Memory B cell (primary cell): Measurements from ENCODE around the gene PCSK5.

Source experiments
- ATAC-seq: fragments of 150-1000 bp; cut with Tn5 transposase; 2 replicates; pipeline ENCODE4 v1.10.0; 2021; ENCODE audit warnings: low read depth, mild to moderate bottlenecking, moderate library complexity
- DNase-seq, 2 donors: peaks; one replicate each; pipeline ENCODE4 v3.0.0; 2022; ENCODE audit warnings: low spot score in 2 of 2
- H3K27ac Mint-ChIP-seq: one replicate; pipeline ENCODE4 v1.8.0; 2022; ENCODE audit warnings: mild to moderate bottlenecking, moderate library complexity, mixed read lengths
- H3K27me3 Mint-ChIP-seq: one replicate; pipeline ENCODE4 v1.8.0; 2022; ENCODE audit warnings: mixed read lengths
- H3K36me3 Mint-ChIP-seq: one replicate; pipeline ENCODE4 v1.8.0; 2022; ENCODE audit warnings: mild to moderate bottlenecking, mixed read lengths
- H3K4me1 Mint-ChIP-seq: one replicate; pipeline ENCODE4 v1.8.0; 2022; ENCODE audit warnings: mixed read lengths
- H3K4me3 Mint-ChIP-seq: one replicate; pipeline ENCODE4 v1.8.0; 2022; ENCODE audit warnings: mild to moderate bottlenecking, moderate library complexity, mixed read lengths
- H3K9me3 Mint-ChIP-seq: one replicate; pipeline ENCODE4 v1.8.0; 2022; ENCODE audit warnings: mixed read lengths

PCSK5 gene

DNA sequence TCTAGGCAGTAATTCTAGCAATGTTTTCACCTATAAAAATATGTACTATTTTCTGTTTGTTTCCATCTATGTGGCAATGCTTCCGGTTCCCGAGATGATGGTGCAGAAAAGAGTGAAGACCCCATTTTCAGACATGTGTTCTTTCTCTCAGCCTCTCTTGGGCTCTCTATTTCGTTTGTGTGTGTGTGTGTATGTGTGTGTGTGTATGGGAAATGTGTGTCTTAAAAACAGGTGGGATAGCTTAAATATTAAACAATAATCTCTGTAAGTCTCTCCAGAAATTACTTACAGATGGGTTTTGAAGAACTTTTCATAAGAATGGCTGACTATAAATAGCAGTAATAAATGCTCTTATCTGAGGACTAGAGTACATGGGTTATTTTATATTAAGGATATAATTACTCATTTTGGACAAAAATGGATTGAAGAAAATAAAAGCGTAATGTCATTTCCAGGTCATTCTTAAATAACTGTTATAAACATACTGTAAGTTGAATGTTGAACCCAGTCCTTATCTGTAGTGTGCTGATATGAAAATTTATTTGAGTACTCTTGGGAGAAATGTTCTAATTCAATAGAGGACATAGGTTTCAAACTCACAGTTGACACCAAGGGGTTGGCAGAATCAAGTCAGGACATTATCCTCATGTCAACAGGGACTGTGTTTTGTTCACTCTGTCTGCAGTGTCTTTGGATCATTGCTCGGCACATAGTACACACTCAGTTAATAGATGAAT lies 31.1 kb downstream of the PCSK5 start:
- Mint-ChIP-seq H3K27me3 (no peaks in the 10 kb centered on the region), H3K36me3 (no peaks in the 10 kb centered on the region), H3K27ac (no peak overlapping the region), H3K4me1 (no peaks in the 10 kb centered on the region), H3K4me3 (no peak overlapping the region), H3K9me3 (peaks cover under 1% of the 10 kb centered on the region)
- DNase-seq (no peak), ATAC-seq (no peak)

DNA sequence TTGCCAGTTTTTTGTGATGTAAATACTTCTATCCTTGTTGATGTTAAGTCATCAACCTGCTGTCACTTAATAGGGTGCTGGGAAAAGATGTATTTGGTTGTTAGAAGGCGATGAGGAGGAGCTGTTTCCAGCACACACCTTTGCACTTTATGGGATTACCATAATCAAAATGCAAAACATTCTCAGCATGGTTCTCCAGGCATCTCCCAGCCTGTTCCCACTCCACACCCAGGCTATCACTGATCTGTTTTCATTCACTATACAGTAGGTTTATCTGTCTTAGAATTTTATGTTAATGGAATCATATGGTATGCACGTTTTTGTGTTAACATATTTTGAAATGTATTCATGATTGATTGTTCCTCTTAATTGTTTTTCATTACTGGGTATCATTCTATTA lies 35.9 kb downstream of the PCSK5 start:
- Mint-ChIP-seq H3K36me3 (no peaks in the 10 kb centered on the region), H3K4me1 (no peaks in the 10 kb centered on the region), H3K4me3 (no peak overlapping the region), H3K27me3 (no peaks in the 10 kb centered on the region), H3K27ac (no peak overlapping the region), H3K9me3 (no peaks in the 10 kb centered on the region)
- ATAC-seq (no peak), DNase-seq (no peak)

DNA sequence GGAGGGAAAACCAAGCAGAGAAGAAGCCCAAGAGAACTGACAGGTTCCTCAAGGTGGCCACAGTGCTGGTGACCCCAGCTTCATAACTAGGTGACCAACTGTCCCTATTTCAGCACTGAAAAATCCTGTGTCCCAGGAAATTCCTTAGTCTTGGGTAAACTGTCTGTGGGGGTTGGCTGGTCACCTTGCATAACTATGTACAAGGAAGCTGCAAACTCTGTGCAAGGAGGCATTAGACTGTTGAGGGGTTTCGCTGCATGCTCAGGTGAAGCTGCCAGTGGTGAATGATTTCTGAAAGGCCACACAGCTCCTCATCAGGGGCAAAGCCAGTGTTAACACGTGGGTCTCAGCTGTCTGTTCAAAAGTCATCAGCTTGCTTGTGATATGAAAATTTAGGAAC lies 36.9 kb downstream of the PCSK5 start:
- no peak for DNase-seq
- no peak overlapping the region for H3K27ac Mint-ChIP-seq
- no peak overlapping the region for H3K4me3 Mint-ChIP-seq
- no peaks in the 10 kb centered on the region for H3K27me3 Mint-ChIP-seq
- H3K36me3 Mint-ChIP-seq, result no peaks in the 10 kb centered on the region
- no peak for ATAC-seq
- H3K9me3 Mint-ChIP-seq, result no peaks in the 10 kb centered on the region
- H3K4me1 Mint-ChIP-seq, result no peaks in the 10 kb centered on the region

DNA sequence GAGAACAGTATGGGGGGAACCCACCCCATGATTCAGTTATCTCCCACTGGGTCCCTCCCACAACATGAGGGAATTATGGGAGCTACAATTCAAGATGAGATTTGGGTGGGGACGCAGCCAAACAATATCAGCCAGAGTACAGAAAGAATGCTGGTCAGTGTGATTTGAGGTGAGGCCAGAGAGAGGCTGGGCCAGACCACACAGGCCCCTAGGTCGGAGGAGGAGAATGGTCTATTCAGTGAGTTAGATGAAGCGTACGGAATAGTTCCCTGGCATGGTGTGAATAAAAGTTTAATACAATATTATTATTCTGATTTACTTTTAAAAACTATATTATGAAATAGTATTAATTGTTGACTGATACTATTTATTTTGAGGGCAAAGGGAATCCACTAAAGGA lies 39.7 kb downstream of the PCSK5 start:
- Mint-ChIP-seq H3K36me3 (no peaks in the 10 kb centered on the region), H3K4me1 (no peaks in the 10 kb centered on the region), H3K27me3 (no peaks in the 10 kb centered on the region), H3K9me3 (no peaks in the 10 kb centered on the region), H3K27ac (no peak overlapping the region), H3K4me3 (no peak overlapping the region)
- ATAC-seq, result no peak
- no peak for DNase-seq

DNA sequence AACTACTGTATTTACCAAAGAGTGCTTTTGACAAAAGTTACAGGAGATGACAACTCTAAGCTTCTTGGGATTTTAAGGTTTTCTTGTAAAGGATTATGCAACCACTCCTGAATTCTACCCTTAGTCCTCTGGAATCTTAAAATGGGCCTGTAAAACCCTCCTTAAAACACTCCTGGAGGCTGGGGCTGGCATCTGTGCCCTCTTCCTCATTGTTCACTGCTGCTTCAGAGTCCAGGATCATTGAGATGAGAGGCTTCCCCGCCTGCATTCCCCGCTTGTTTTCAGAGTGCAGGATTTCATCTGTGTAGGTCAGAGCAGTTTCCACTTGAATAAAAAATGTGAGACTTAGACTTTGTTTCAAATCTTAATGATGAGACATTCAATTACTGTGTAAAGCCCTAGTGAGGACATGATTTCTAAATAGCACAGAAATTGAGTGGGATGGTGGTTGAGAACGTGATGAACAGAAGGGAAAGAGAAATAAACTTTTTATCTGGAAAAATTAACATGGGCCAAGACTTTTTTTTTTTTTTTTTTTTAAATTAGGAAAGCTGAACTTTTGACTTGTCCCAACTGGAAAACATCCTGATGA lies 40.4 kb downstream of the PCSK5 start:
- Mint-ChIP-seq H3K27ac (no peak overlapping the region), H3K4me1 (no peaks in the 10 kb centered on the region), H3K27me3 (no peaks in the 10 kb centered on the region), H3K4me3 (no peak overlapping the region), H3K36me3 (no peaks in the 10 kb centered on the region), H3K9me3 (no peaks in the 10 kb centered on the region)
- DNase-seq (no peak), ATAC-seq (no peak)

DNA sequence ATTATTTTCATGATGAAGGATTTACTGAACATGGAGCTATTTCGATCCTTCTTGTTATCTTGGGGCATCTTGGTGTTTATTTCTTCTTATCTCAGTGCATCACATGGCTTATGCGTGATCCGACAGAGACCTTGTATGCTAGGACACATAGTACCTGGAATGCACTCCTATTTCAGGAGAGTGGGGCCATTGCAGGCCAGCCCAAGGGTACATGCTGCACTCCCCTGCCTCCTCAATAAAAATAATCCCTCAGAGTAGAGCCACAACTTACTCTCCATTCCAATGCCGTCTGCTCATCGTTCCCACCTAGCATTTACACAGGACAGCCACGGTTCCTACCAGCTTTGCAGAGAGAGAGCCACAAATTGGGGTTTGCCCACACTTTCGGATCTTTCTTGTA lies 43.5 kb downstream of the PCSK5 start:
- Mint-ChIP-seq H3K4me3 (no peak overlapping the region), H3K9me3 (no peaks in the 10 kb centered on the region), H3K36me3 (no peaks in the 10 kb centered on the region), H3K27me3 (no peaks in the 10 kb centered on the region), H3K27ac (no peak overlapping the region), H3K4me1 (no peaks in the 10 kb centered on the region)
- DNase-seq, result no peak
- ATAC-seq, result no peak

DNA sequence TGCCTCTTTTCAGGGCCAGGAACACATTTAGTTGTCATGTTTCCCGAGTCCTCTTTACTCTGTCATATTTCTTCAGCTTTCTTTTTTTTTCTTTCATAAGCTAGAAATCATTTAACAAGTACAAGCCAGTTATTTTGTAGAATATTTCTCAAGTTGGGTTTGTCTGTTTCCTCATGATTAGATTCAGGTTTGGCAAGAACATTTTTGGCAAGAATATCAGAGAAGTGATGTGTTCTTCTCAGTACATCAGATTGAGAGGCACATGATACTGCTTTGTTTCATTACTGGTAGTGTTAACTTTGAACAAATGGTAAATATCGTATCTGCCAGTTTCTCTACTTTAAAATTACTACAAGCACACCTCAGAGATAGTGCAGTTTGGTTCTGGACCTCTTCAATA lies 45.1 kb downstream of the PCSK5 start:
- Mint-ChIP-seq H3K4me1 (no peaks in the 10 kb centered on the region), H3K27ac (no peak overlapping the region), H3K27me3 (no peaks in the 10 kb centered on the region), H3K4me3 (no peak overlapping the region), H3K36me3 (no peaks in the 10 kb centered on the region), H3K9me3 (no peaks in the 10 kb centered on the region)
- ATAC-seq (no peak), DNase-seq (no peak)

DNA sequence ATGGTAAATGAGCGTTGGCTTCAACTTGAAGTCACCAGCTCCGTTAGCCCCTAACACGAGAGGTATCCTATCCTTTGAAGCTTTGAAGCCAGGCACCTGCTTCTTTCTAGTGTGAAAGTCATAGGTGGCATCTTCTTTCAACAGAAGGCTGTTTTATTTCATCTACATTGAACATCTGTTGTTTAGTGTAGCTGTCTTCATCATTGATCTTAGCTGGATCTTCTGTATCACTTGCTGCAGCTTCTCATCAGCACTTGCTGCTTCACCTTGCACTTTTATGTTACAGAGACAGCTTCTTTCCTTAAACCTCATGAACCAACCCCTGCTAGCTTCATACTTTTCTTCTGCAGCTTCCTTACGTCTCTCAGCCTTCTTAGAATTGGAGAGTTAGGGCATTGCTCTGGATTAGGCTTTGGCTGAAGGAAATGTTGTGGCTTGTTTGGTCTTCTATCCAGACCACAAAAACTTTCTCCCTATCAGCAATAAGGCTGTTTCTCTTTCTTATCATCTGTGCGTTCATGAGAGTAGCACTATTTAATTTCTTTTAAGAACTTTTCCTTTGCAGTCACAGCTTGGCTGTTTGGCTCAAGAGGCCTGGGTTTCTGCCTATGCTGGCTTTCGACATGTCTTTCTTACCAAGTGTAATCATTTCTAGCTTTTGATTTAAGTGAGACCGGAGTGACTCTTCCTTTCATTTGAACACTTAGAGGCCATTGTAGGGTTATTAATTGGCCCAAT lies 47.2 kb downstream of the PCSK5 start:
- no peak overlapping the region for H3K4me3 Mint-ChIP-seq
- no peaks in the 10 kb centered on the region for H3K36me3 Mint-ChIP-seq
- no peaks in the 10 kb centered on the region for H3K4me1 Mint-ChIP-seq
- H3K9me3 Mint-ChIP-seq, result no peaks in the 10 kb centered on the region
- ATAC-seq (no peak), DNase-seq (no peak)
- no peaks in the 10 kb centered on the region for H3K27me3 Mint-ChIP-seq
- no peak overlapping the region for H3K27ac Mint-ChIP-seq

DNA sequence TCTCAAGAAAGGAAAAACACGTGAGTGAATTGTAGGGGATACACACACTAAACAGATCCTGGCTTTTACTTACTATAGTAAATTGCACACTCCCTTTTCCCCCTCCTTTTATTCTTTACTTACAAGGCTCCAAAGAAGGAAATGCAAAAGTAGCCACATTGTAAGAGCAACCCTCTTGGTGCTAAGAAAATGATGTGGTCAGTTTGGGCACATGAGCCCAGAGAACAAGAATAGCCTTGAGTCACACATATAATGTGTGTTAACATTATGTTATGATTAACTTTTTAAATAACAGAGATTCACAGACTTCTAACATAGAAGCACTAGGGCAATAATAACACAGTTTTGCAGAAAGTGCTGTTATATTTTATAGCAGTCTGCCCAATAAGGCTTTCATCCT lies 48.5 kb downstream of the PCSK5 start:
- no peak for ATAC-seq
- Mint-ChIP-seq H3K36me3 (no peaks in the 10 kb centered on the region), H3K4me1 (no peaks in the 10 kb centered on the region), H3K4me3 (no peak overlapping the region), H3K27ac (no peak overlapping the region), H3K27me3 (no peaks in the 10 kb centered on the region), H3K9me3 (no peaks in the 10 kb centered on the region)
- no peak for DNase-seq

DNA sequence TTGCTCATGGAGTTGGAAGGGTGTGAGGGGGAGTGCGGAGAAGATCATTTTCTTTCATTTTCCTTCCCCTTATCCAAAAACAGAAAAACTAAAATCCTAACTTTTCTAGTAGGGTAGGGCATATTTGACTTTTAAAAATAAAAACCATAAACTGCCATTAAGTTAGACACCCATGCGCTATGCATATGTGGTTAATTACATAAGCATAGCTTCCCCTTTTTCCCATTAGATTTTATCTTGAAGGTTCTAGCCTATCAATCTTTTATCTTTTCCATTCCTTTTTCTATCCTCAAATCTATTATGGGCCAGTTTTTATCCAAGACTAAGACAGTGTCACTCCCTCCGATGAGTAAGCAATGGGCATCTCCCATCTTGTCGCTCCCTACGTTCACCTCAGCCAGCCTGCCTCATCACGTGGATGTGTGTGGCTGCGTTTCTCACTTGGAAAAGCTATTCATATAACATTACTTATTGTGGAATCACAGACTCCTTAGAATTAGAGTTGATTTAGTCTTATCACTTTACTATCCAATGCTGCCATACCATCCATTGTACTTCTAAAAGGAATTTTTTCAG lies 49.2 kb downstream of the PCSK5 start:
- no peak overlapping the region for H3K4me3 Mint-ChIP-seq
- no peaks in the 10 kb centered on the region for H3K27me3 Mint-ChIP-seq
- H3K4me1 Mint-ChIP-seq, result no peaks in the 10 kb centered on the region
- no peak for ATAC-seq
- DNase-seq, result no peak
- H3K36me3 Mint-ChIP-seq, result no peaks in the 10 kb centered on the region
- H3K9me3 Mint-ChIP-seq, result no peaks in the 10 kb centered on the region
- no peak overlapping the region for H3K27ac Mint-ChIP-seq

DNA sequence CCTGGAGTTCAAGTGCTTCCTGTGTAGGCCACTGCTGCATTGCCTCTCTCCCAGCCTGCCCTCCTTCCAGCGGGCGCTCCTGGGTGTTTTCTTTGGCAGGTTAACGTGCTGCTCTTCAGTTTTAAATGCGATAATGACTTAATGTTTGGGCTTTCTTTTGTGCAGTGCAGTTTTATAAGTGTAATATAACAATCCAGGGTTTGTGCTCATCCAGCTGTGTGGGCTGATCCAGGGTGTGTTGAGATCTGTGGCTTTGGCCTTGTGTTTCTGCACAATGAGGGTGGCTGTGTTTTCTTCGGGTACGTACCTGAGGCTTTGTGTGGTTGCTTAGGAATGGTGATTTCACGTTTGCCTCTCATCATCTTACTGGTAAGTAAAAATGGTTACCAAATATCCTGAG lies 50.6 kb downstream of the PCSK5 start:
- Mint-ChIP-seq H3K4me3 (no peak overlapping the region), H3K27ac (no peak overlapping the region), H3K36me3 (no peaks in the 10 kb centered on the region), H3K4me1 (no peaks in the 10 kb centered on the region), H3K9me3 (peaks cover 3% of the 10 kb centered on the region), H3K27me3 (no peaks in the 10 kb centered on the region)
- DNase-seq, result no peak
- no peak for ATAC-seq

DNA sequence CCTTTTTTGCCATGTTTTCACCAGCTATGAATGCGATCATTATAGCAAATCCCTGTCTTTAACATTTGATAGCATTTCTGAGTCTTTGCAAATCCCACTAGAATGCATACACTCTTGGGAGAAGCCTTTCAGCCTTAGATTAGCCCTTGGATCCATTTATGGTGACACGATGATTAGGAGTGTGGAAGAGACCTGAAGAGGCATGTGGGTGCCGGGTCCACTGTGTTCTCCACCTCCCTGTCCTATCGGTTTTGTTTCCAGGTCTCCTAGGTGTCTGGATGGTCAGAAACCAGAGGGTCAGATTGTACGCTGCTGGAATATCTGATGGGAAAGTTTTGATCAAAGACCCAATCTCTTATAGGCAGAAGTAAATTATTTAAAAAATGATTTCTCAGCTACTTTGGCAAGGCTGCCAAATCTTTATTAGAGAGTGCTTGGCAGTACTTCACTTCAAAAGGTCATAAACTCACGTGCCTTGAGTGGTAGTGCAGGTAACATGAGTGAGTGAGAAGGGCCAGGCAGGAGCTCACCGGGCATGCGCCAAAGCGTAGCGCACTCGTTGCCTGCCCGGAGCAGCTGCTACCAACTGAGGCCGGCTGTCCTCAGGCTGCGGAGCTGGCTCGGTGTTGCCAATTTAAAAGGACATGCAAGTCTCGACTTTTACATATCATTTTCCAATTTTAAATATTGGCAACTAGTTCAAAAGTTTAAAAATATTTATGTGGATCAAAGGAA lies 51.3 kb downstream of the PCSK5 start:
- Mint-ChIP-seq H3K36me3 (no peaks in the 10 kb centered on the region), H3K27ac (no peak overlapping the region), H3K4me3 (no peak overlapping the region), H3K4me1 (no peaks in the 10 kb centered on the region), H3K27me3 (no peaks in the 10 kb centered on the region), H3K9me3 (peaks cover 3% of the 10 kb centered on the region)
- DNase-seq (no peak), ATAC-seq (no peak)

DNA sequence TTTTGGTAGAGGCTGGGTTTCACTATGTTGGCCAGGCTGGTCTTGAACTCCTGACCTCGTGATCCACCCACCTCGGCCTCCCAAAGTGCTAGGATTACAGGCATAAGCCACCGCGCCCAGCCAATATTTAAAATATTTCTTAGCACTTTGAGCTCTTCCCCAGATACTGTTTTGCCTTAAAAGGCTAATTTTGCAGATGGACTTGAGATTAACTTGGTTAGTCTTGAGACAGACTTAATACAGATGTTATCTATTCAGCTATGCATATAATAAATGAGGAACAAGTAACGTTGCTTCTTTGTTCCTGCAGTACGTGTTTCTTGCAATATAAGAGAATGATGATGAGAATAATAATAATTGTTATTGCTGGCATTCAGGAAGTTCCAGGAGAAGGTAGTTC lies 56.3 kb downstream of the PCSK5 start:
- no peak for ATAC-seq
- no peak for DNase-seq
- H3K27ac Mint-ChIP-seq, result no peak overlapping the region
- no peaks in the 10 kb centered on the region for H3K27me3 Mint-ChIP-seq
- H3K36me3 Mint-ChIP-seq, result no peaks in the 10 kb centered on the region
- no peaks in the 10 kb centered on the region for H3K4me1 Mint-ChIP-seq
- H3K9me3 Mint-ChIP-seq, result peaks cover 5% of the 10 kb centered on the region
- no peak overlapping the region for H3K4me3 Mint-ChIP-seq

DNA sequence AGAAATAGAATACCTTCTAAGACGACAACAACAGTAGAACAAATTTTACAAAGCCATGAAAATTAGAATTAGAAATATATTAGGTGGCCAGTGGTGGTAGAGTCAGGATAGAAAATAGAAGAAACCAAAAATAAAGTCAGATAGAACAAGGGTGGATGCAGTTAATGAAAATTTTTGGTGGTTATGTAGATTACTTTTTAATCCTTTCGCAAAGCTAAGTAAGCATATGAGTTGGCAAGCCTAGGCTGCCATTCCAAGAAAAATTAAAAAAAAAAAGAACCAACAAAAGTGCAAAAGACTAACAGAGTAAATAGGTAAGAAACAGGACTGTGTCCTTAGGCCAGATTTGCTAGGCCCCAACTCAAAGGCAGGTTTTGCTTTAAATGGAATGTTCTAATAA lies 56.8 kb downstream of the PCSK5 start:
- Mint-ChIP-seq H3K9me3 (peaks cover 7% of the 10 kb centered on the region), H3K4me1 (no peaks in the 10 kb centered on the region), H3K36me3 (no peaks in the 10 kb centered on the region), H3K27ac (no peak overlapping the region), H3K4me3 (no peak overlapping the region), H3K27me3 (no peaks in the 10 kb centered on the region)
- DNase-seq (no peak), ATAC-seq (no peak)
